Prostate gland (tissue), 2 donors: Measurements from ENCODE around the gene TCP11L1.

Experiments
- CTCF ChIP-seq, 4 experiments: fragments of 200-600 bp in 2 of 4; fragments of 450-650 bp in 2 of 4; sonication (generic) in 2 of 4; IDR thresholded peaks; 1 replicate in 3 of 4; 2 replicates in 1 of 4; pipeline ENCODE4 v1.5.1; 2016 to 2019; ENCODE audit warnings: antibody characterized with exemption in 4 of 4, mild to moderate bottlenecking in 2 of 4, moderate library complexity in 2 of 4
- POLR2A ChIP-seq: fragments of 450-650 bp; IDR thresholded peaks from one replicate; pipeline ENCODE4 v1.6.1; 2016; ENCODE audit warnings: antibody characterized with exemption, mild to moderate bottlenecking
- POLR2AphosphoS5 ChIP-seq: sonication (generic); formaldehyde crosslinking; IDR thresholded peaks from one replicate; pipeline ENCODE4 v1.6.1; 2017; ENCODE audit warnings: antibody characterized with exemption

- TF ChIP-seq CTCF (IDR thresholded peaks at IDR 0.05) (no peak), POLR2AphosphoS5 (no peak), POLR2A (no peak)
These were observed 21.4 kb upstream of the TCP11L1 start for GRCh38 chr11:33017965-33018364.
